ENCODE data around the gene SALL3. TPM values are rescaled to one million over a fixed set of nuclear protein-coding genes. Genes with fewer than 3 reads are reported as not detected.
"Not testable (repeated sequence)": the region's sequence is repeated elsewhere in the genome, so short reads cannot be mapped to it uniquely, and the experiment has no call there.

Gene SALL3
- total RNA-seq (2014; rRNA removed; shearing (Covaris generic)): not detected in 2 replicates

DNA sequence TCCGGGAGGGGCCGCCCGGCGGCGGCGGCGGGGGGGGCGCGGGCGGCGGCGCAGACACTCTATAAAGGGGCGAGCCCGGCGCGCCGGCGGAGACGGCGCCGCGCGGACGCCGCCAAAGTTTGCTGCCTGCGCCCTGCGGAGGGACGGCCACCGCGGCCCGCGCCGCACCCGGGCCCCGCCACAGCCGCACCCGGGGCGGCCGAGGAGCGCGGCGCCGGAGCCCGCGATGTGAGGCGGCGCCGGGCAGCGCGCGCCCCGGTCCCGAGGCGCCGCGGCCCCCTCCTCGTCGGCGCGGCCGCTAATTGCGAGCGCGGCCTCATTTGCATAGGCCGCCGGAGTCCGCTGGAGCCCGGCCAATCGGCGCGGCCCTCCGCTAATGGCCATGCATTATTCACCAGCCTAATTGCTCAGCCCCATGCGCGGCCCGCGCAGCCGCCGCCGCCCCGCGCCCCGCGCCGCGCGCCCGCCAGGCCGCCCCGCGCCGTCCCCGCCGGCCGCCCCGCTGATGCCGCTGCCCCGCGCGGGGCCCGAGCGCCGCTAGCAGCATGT, at the start of gene SALL3:
Gene SALL3 (plus strand): TSS at position 89 of the 549 bp plus-strand sequence. CDS start 457 bp downstream, at position 546.
- H3K9me3 ChIP-seq (replicated peaks): no peaks in the 10 kb centered on the region
- H3K4me1 ChIP-seq: no peaks in the 10 kb centered on the region
- no peak for DNase-seq
- no peaks in the 10 kb centered on the region for H3K36me3 ChIP-seq
- H3K27ac ChIP-seq: no peak within 1 kb of the TSS
- H3K27me3 ChIP-seq: no peaks in the 10 kb centered on the region
- H3K4me3 ChIP-seq: no peak within 1 kb of the TSS

DNA sequence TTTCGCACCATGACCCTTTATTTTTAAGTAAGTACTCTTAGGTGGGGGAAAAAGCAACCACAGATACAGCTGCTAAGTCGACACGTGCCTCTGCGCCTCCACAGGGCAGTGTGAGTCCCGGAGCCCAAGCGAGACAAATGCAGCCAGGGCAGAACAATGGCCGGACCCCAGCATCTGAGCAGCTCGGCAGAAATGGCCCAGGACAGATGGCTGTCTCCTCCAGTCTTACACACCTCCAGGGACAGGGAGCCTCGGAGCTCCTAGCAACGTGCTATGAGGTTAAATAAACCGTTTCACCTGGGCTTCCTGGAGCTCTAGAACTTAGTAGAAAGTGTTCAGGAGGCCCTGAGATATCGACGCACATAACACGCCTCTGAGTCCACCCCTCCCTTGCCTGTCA, 47.3 kb upstream of the SALL3 start:
- Histone ChIP-seq H3K9me3 (replicated peaks) (no peaks in the 10 kb centered on the region), H3K27me3 (peaks cover 3% of the 10 kb centered on the region; the same call in 1 of the 2 replicates), H3K36me3 (no peaks in the 10 kb centered on the region), H3K4me1 (no peaks in the 10 kb centered on the region), H3K4me3 (no peak overlapping the region), H3K27ac (no peak overlapping the region)
- no peak for DNase-seq

DNA sequence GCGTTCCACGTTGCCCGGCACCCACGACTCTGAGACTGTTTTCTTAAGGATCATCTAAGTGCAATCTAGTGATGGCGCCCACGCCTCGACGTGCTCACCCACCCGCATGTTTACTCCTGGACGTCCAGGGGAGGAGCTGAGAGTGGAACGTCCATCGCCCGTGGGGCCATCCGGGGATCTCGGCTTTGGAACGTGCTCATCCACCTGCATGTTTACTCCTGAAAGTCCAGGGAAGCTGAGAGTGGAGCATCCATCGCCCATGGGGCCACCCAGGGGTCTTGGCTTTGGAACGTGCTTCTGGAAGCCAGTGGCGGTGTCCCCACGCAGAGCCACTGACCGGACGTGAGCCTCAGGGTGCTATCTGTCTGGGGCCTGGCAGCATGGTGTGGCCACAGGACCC, 45.6 kb upstream of the SALL3 start:
- H3K4me1 ChIP-seq: no peaks in the 10 kb centered on the region
- H3K9me3 ChIP-seq (replicated peaks): no peaks in the 10 kb centered on the region
- H3K27me3 ChIP-seq: peaks cover 3% of the 10 kb centered on the region; the same call in 1 of the 2 replicates
- DNase-seq: no peak
- no peak overlapping the region for H3K4me3 ChIP-seq
- H3K27ac ChIP-seq: no peak overlapping the region
- no peaks in the 10 kb centered on the region for H3K36me3 ChIP-seq

DNA sequence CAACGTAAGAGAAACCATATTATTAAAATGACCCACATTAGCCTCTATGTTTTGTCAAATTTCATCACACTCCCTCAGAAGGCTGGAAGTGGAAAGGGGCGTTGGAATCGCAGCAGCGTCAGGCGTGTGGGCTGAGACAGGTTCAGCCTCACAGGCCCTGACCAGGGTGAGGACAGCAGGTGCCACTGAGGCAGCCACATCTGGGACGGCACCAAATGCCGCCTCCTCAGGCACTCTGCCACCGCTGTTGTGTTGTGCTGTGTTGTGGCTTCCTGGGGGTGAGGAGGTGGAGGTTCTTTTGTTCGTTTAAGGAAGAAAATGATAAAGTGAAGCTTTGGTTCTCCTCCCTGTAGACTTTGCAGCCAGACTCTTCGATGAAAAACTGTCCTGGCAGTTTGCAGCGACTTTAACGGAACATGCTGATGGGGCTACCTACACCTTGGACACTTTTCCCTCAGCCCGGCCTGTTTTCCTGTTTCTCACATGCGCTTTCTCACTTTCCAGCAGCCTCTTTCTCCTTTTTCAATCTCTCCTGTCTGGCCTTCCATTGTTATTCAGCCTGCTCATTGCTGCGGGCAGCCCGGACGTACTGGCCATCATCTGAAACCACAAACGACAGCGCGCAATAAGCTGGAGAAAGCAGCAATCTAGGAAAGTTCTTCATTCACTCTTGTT, 44.9 kb upstream of the SALL3 start:
- Histone ChIP-seq H3K36me3 (no peaks in the 10 kb centered on the region), H3K4me3 (no peak overlapping the region), H3K27ac (no peak overlapping the region), H3K4me1 (no peaks in the 10 kb centered on the region), H3K9me3 (replicated peaks) (no peaks in the 10 kb centered on the region), H3K27me3 (peaks cover 3% of the 10 kb centered on the region; the same call in 1 of the 2 replicates)
- no peak for DNase-seq

DNA sequence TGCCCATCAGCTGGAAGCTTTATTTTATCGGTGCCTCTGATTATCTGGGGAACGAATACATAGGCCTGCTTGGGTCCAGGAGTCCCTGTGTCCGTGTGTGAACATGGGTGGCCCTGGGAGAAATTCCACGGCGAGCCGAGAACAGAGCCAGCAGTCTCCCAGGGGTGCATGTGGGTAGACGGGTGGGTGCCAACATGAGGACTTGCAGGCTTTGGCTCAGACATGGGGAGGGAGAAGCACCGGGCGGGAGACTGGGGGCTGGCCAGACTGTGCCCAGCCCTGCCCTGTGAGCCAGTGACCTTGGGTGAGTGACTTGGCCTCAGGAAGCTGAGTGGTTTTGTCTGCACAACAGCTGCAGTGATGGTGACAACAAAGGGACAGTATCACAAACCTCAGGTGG, 44.2 kb upstream of the SALL3 start:
- Histone ChIP-seq H3K4me3 (no peak overlapping the region), H3K27me3 (peaks cover 3% of the 10 kb centered on the region; the same call in 1 of the 2 replicates), H3K27ac (no peak overlapping the region), H3K36me3 (no peaks in the 10 kb centered on the region), H3K9me3 (replicated peaks) (no peaks in the 10 kb centered on the region), H3K4me1 (no peaks in the 10 kb centered on the region)
- DNase-seq: no peak

DNA sequence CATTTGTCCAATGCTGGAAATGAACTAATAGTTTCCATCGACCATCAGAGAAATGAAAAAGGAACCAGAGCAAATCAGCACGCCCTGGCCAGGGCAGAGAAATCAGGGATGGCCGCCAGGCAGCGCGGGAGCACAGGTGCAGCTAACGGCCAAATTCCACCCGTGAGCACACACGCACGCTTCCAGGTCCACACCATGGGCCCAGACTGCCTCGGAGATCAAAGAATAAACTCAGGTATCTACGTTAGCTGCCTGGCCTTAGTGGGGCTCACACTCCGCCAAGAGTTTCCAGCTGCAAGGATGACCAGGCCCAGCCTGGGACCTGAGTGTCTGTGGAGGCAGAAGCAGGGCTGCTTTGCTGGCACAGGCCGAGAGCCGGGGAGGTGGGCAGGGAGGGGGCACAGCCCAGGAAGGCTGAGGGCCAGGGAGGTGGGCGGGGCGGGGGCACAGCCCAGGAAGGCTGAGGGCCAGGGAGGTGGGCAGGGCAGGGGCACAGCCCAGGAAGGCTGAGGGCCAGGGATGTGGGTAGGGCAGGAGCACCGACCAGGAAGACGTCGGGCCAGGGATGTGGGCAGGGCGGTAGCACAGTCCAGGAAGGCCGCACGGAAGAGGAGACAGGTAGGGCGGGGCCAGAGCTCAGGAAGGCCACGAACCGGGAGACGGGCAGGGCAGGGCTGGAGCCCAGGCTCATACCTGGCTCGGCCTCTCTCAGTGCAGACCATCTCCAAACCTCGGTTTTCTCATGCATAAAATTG, 43.2 kb upstream of the SALL3 start:
- Histone ChIP-seq H3K27ac (no peak overlapping the region), H3K27me3 (peaks cover 3% of the 10 kb centered on the region; the same call in 1 of the 2 replicates), H3K4me3 (no peak overlapping the region), H3K4me1 (no peaks in the 10 kb centered on the region), H3K36me3 (no peaks in the 10 kb centered on the region), H3K9me3 (replicated peaks) (no peaks in the 10 kb centered on the region)
- DNase-seq: no peak

DNA sequence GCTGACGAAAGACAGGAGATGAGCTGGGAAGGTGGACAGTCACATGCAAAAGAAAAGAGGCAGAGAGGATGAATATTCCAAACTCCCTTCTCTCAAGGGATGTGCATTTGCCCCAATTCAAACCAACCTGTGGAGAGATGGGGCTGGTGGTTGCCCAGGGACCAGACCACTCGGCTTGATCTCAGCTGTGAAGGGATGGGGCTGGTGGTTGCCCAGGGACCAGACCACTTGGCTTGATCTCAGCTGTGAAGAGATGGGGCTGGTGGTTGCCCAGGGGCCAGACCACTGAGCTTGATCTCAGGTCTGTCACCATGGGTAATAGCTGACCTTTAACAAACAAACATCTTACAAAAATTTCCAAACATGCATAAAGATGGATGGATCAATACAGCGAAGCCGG, 42.5 kb upstream of the SALL3 start:
- Histone ChIP-seq H3K9me3 (replicated peaks) (no peaks in the 10 kb centered on the region), H3K4me1 (no peaks in the 10 kb centered on the region), H3K4me3 (no peak overlapping the region), H3K27ac (no peak overlapping the region), H3K27me3 (peaks cover 3% of the 10 kb centered on the region; the same call in 1 of the 2 replicates), H3K36me3 (no peaks in the 10 kb centered on the region)
- DNase-seq: no peak

DNA sequence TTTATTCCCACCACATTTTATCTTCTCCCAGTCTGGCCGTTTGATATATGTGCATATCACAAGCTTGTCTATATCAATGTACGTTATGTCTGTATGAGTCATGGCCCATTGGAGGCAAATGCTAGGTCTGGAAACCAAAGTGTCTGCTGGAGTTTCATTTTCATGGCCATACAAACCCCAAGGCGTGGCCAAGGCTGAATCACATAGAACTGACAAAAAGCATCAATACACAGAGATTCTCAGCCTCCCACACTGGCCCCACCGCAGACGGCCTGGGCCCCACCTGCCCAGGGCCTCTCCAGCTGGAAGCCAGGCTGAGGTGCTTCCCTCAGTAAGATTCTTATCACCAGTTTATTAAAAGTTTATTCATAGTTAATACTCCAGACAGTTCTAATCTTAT, 40.5 kb upstream of the SALL3 start:
- H3K4me3 ChIP-seq: no peak overlapping the region
- H3K36me3 ChIP-seq: no peaks in the 10 kb centered on the region
- H3K27ac ChIP-seq: no peak overlapping the region
- no peaks in the 10 kb centered on the region for H3K9me3 ChIP-seq (replicated peaks)
- H3K4me1 ChIP-seq: no peaks in the 10 kb centered on the region
- peak in 1 of 2 experiments; percentile 2 for DNase-seq
- H3K27me3 ChIP-seq: no peaks in the 10 kb centered on the region

DNA sequence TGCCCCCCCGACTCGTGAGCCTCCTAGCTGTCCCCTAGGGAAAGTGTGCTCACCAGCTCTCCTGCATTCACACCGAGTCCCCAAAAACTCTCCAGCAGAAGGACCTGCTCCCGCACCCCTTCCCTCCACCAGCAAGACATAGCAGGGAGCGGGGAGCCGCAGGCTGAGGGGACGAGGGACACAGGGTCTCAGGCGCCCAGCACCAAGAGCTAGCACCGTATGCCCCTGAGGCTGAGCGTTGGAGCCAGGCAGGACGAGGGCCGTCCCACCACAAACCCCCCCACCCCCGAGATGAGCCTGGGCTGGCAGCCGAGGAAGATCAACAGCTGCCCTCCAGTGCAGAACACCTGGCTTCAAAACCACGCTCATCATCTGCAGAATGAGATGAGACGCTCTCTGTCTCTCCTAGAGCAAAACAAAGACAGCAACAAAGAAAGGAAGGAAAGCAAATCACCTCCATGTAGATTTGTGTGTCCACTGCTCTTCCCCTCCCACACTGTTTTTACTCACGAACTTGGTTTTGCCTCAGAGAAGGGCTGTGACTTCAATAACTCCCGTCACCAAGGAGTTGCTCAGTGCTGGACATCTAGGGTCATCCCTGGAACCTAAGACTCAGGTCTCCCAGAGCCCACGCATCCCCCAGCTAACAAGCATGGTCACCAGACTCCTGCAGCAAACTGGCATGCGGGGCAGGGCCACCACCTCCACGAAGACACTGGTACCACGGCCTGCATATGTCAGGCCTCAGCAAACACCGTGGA, 39.7 kb upstream of the SALL3 start:
- no peaks in the 10 kb centered on the region for H3K4me1 ChIP-seq
- H3K27ac ChIP-seq: no peak overlapping the region
- no peaks in the 10 kb centered on the region for H3K9me3 ChIP-seq (replicated peaks)
- H3K36me3 ChIP-seq: no peaks in the 10 kb centered on the region
- H3K27me3 ChIP-seq: no peaks in the 10 kb centered on the region
- peak in 1 of 2 experiments; percentile 3 for DNase-seq
- H3K4me3 ChIP-seq: no peak overlapping the region

DNA sequence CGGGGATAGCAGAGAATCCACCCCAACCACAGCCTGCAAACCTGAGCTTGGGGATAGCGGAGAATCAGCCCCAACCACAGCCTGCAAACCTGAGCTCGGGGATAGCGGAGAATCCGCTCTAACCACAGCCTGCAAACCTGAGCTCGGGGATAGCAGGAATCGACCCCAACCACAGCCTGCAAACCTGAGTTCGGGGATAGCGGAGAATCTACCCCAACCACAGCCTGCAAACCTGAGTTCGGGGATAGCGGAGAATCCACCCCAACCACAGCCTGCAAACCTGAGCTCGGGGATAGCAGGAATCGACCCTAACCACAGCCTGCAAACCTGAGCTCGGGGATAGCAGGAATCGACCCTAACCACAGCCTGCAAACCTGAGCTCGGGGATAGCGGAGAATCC, 37.4 kb upstream of the SALL3 start:
- H3K27me3 ChIP-seq; DNase-seq; H3K9me3 ChIP-seq (replicated peaks); H3K4me1 ChIP-seq; H3K4me3 ChIP-seq; H3K36me3 ChIP-seq; H3K27ac ChIP-seq: not testable (repeated sequence)

DNA sequence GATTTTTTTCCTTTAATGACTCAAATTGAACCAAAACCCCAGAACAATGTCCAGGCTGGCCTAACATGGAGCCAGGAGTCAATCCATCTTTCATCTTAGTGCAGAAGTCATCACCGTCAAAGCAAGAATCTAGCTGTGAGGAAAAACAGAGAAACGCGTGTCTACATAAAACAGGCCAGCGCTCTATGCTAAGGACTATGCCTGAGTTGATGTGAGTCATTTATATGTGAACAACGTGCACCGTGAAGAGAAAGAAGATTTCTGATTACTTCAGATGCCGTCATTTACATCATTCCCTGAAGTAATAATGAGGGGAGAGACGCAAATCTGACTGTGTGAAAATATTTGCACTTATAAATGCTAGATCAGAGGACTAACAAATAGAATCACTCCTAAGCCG, 34.0 kb upstream of the SALL3 start:
- no peaks in the 10 kb centered on the region for H3K9me3 ChIP-seq (replicated peaks)
- H3K27me3 ChIP-seq: no peaks in the 10 kb centered on the region
- no peaks in the 10 kb centered on the region for H3K36me3 ChIP-seq
- H3K27ac ChIP-seq: no peak overlapping the region
- DNase-seq: no peak
- H3K4me3 ChIP-seq: no peak overlapping the region
- no peaks in the 10 kb centered on the region for H3K4me1 ChIP-seq

DNA sequence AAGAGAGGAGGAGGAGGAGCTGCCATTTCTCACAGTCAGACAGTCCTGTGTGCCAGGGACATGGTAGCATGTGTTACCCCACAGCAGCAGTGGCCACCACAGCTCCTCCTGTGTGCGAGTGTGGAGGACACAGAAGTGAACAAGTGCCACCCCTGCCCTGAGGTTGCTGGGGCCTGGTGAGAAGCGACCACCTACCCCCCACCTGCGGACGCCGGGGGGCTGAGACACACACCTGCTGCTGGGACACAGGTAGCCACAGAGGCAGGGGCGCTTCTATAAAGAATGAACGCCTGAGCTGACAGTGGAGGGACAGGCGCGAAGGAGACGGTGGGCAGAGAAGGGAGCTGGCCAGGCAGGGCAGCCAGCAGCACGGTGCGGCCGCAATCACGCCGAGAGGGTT, 32.3 kb upstream of the SALL3 start:
- H3K27ac ChIP-seq: no peak overlapping the region
- no peaks in the 10 kb centered on the region for H3K27me3 ChIP-seq
- no peak for DNase-seq
- no peaks in the 10 kb centered on the region for H3K36me3 ChIP-seq
- H3K9me3 ChIP-seq (replicated peaks): no peaks in the 10 kb centered on the region
- H3K4me3 ChIP-seq: no peak overlapping the region
- no peaks in the 10 kb centered on the region for H3K4me1 ChIP-seq

DNA sequence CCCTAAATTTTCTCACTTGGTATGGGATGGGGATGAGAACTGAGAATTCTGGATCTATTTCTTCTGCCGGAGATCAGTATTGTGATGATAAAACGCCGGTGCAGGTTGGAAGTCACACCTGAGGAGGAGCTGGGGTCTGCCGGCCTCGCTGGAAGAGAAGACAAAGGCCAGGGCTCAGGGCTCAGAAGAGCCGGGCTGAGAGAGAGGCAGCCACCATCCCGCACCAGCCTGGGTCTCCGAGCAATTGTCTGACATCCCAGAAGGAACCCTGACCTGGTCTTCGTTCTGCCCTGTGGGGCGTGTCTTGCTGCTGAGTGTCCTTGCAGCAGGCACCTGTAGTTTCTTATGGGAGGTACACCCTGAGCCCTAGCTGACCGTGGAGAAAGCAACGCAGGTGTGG, 31.4 kb upstream of the SALL3 start:
- no peak overlapping the region for H3K4me3 ChIP-seq
- H3K27ac ChIP-seq: no peak overlapping the region
- H3K4me1 ChIP-seq: no peaks in the 10 kb centered on the region
- no peaks in the 10 kb centered on the region for H3K36me3 ChIP-seq
- DNase-seq: no peak
- H3K9me3 ChIP-seq (replicated peaks): no peaks in the 10 kb centered on the region
- H3K27me3 ChIP-seq: no peaks in the 10 kb centered on the region

DNA sequence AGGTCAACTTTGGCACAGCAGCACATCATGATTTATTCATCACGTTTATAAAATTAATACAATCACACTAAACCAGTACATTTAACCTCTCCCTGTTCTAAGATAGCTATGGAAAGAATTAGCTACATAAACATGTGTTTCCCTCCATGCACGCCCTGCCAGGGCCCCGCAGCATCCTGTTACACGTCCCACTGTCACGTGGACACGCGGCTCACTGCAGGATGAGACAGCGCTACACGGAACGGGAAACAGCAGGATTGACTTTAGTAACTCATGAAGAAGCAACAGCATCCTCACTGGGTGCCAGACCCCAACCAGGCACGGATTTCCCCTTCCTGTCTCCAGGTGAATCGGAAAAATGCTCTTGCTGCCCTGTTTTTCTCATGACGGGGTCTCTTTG, 30.9 kb upstream of the SALL3 start:
- no peaks in the 10 kb centered on the region for H3K27me3 ChIP-seq
- no peak overlapping the region for H3K27ac ChIP-seq
- no peaks in the 10 kb centered on the region for H3K36me3 ChIP-seq
- H3K9me3 ChIP-seq (replicated peaks): no peaks in the 10 kb centered on the region
- H3K4me3 ChIP-seq: no peak overlapping the region
- no peaks in the 10 kb centered on the region for H3K4me1 ChIP-seq
- no peak for DNase-seq

DNA sequence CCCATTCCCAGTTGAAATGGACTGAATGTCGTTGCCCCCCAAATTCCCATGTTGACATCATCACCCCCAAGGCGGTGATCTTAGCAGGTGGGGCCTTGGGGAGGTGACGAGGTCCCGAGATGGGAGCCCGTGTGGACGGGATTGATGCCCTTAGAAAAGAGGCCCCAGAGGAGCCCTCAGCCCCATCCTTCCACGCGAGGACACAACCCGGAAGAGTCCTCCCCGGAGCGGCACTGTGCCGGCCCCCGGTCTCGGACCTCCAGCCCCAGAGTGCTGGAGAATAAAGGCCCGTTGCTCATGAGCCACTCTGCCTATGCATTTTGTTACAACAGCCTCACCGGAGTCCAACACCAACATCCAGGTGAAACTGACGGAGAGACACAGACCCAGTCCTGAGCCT, 30.4 kb upstream of the SALL3 start:
- no peak overlapping the region for H3K4me3 ChIP-seq
- no peaks in the 10 kb centered on the region for H3K27me3 ChIP-seq
- H3K36me3 ChIP-seq: no peaks in the 10 kb centered on the region
- H3K9me3 ChIP-seq (replicated peaks): no peaks in the 10 kb centered on the region
- H3K4me1 ChIP-seq: no peaks in the 10 kb centered on the region
- no peak for DNase-seq
- no peak overlapping the region for H3K27ac ChIP-seq

All from SJCRH30 (cell line).